Measurements from ENCODE around the gene MYLK. TPM values are rescaled to one million over a fixed set of nuclear protein-coding genes. Genes with fewer than 3 reads are reported as not detected.
A peak's percentile ranks its signal among the peaks of the same experiment; 100 is the strongest.

MYLK gene
- total RNA-seq, 2 donors from 2014 or later = 4.7 to 6.6 TPM

- Histone ChIP-seq H3K9ac (ENCODE audit: extremely low read depth, low read length, poor library complexity, severe bottlenecking) (no peak overlapping the region), H3K36me3 (ENCODE audit: control insufficient read depth, insufficient read depth, low read length) (no peaks in the 10 kb centered on the region), H3K27me3 (ENCODE audit: control insufficient read depth, insufficient read depth, low read length, poor library complexity, severe bottlenecking) (no peaks in the 10 kb centered on the region), H3K27ac (ENCODE audit: low read depth, low read length) (no peak overlapping the region), H3K9me3 (ENCODE audit: control insufficient read depth, low read length) (no peaks in the 10 kb centered on the region), H3K4me3 (ENCODE audit: low read length) (no peak overlapping the region), H3K4me1 (ENCODE audit: control insufficient read depth, insufficient read depth, low read length) (peaks cover 8% of the 10 kb centered on the region)
- H3K4me3 Mint-ChIP-seq = no peak overlapping the region
- peaks cover 38% of the 10 kb centered on the region for H3K4me1 Mint-ChIP-seq
- H3K27ac Mint-ChIP-seq = no peak overlapping the region
- WGBS, 2 experiments (ENCODE audit: insufficient coverage in 1 of 2, insufficient read length in 1 of 2) = 89 to 97% methylated on average over 4 of the region's 4 CpGs
- no peaks in the 10 kb centered on the region for H3K36me3 Mint-ChIP-seq (ENCODE audit: low read depth)
- no peaks in the 10 kb centered on the region for H3K27me3 Mint-ChIP-seq (ENCODE audit: insufficient read depth)
- TF ChIP-seq, protein P1, sequence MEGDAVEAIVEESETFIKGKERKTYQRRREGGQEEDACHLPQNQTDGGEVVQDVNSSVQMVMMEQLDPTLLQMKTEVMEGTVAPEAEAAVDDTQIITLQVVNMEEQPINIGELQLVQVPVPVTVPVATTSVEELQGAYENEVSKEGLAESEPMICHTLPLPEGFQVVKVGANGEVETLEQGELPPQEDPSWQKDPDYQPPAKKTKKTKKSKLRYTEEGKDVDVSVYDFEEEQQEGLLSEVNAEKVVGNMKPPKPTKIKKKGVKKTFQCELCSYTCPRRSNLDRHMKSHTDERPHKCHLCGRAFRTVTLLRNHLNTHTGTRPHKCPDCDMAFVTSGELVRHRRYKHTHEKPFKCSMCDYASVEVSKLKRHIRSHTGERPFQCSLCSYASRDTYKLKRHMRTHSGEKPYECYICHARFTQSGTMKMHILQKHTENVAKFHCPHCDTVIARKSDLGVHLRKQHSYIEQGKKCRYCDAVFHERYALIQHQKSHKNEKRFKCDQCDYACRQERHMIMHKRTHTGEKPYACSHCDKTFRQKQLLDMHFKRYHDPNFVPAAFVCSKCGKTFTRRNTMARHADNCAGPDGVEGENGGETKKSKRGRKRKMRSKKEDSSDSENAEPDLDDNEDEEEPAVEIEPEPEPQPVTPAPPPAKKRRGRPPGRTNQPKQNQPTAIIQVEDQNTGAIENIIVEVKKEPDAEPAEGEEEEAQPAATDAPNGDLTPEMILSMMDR (conservative IDR thresholded peaks at IDR 0.05) = no peak
- DNase-seq = peak; percentile 53
- no peaks in the 10 kb centered on the region for H3K9me3 Mint-ChIP-seq
Measured at GRCh38 chr3:123635217-123635616, 248.9 kb downstream of the MYLK start.

DNA sequence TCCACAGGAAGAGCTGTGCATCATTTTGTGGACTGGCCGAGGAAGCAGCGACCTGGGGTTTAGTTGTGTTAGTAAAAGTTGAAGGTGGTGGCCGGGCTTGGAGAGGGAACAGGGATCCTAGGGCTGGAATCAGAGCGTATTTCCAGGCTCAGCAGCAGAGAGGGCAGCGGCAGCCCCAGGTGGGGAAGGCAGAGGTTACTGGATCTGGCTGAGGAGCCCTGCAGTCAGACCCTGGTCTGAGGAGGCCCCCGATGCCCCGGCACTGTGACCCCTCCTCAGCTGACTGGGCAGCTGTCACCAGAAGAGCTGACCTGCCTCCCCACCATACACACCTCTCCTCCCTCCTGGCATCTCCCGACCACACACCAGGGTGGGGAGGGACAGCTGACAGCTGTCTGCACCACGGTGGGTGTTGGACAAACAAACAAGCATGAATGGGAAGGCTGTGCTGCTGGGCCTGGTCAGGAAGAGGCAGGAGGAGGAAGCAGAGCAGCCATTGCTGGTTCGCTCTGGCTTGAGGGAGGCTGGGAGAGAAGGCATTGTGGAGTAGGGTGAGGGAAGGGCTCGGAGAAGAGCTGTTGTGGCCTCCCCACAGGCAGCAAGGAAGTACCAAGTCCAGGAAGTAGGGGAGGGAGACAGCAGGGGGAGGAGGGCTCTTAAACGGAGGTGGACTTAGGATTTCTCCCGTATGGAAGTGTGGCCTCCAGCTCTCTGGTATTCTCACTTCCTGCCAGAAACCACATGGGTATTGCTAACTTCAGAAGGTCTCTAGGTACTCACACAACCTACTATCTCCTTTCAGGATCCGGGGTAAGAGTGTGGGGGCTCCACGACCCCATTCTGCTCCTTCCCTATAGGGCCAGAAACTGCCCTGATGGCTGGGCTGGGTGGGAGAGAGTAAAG lies 249.7 kb downstream of the MYLK start:
- H3K36me3 Mint-ChIP-seq (ENCODE audit: low read depth) = no peaks in the 10 kb centered on the region

GRCh38 chr3:123633530-123633929 lies 250.6 kb downstream of the MYLK start:
- H3K9ac ChIP-seq (ENCODE audit: extremely low read depth, low read length, poor library complexity, severe bottlenecking) = no peak overlapping the region
- no peaks in the 10 kb centered on the region for H3K9me3 ChIP-seq (ENCODE audit: control insufficient read depth, low read length)
- H3K4me3 ChIP-seq (ENCODE audit: low read length) = no peak overlapping the region
- Mint-ChIP-seq H3K27me3 (ENCODE audit: insufficient read depth) (no peaks in the 10 kb centered on the region), H3K27ac (no peak overlapping the region), H3K4me3 (no peak overlapping the region), H3K4me1 (peaks cover 38% of the 10 kb centered on the region), H3K9me3 (no peaks in the 10 kb centered on the region), H3K36me3 (ENCODE audit: low read depth) (no peaks in the 10 kb centered on the region)
- no peak overlapping the region for H3K27ac ChIP-seq (ENCODE audit: low read depth, low read length)
- H3K27me3 ChIP-seq (ENCODE audit: control insufficient read depth, insufficient read depth, low read length, poor library complexity, severe bottlenecking) = no peaks in the 10 kb centered on the region
- WGBS, 2 experiments (ENCODE audit: insufficient coverage in 1 of 2, insufficient read length in 1 of 2) = 88% methylated on average over 2 of the region's 2 CpGs; no CpG with 5 or more reads in 1 of the 2 experiments
- DNase-seq = no peak
- H3K36me3 ChIP-seq (ENCODE audit: control insufficient read depth, insufficient read depth, low read length) = no peaks in the 10 kb centered on the region
- H3K4me1 ChIP-seq (ENCODE audit: control insufficient read depth, insufficient read depth, low read length) = peaks cover 8% of the 10 kb centered on the region
- TF ChIP-seq, protein P1 (conservative IDR thresholded peaks at IDR 0.05) = no peak

More for the DNA sequence above, 249.7 kb downstream of the MYLK start:
- Histone ChIP-seq H3K27ac (ENCODE audit: low read depth, low read length) (peak overlapping the region; percentile 45), H3K36me3 (ENCODE audit: control insufficient read depth, insufficient read depth, low read length) (no peaks in the 10 kb centered on the region), H3K27me3 (ENCODE audit: control insufficient read depth, insufficient read depth, low read length, poor library complexity, severe bottlenecking) (no peaks in the 10 kb centered on the region), H3K4me1 (ENCODE audit: control insufficient read depth, insufficient read depth, low read length) (peaks cover 8% of the 10 kb centered on the region), H3K4me3 (ENCODE audit: low read length) (no peak overlapping the region), H3K9me3 (ENCODE audit: control insufficient read depth, low read length) (no peaks in the 10 kb centered on the region), H3K9ac (ENCODE audit: extremely low read depth, low read length, poor library complexity, severe bottlenecking) (no peak overlapping the region)
- peaks cover 38% of the 10 kb centered on the region for H3K4me1 Mint-ChIP-seq
- DNase-seq = peak; percentile 57
- H3K27me3 Mint-ChIP-seq (ENCODE audit: insufficient read depth) = no peaks in the 10 kb centered on the region
- TF ChIP-seq, protein P1 (conservative IDR thresholded peaks at IDR 0.05) = no peak
- no peak overlapping the region for H3K4me3 Mint-ChIP-seq
- H3K9me3 Mint-ChIP-seq = no peaks in the 10 kb centered on the region
- WGBS, 2 experiments (ENCODE audit: insufficient coverage in 1 of 2, insufficient read length in 1 of 2) = 60 to 87% methylated on average over 3 to 15 of the region's 15 CpGs
- H3K27ac Mint-ChIP-seq = no peak overlapping the region

Data from endodermal cell (in vitro differentiated cells).